Stimulated activated CD4-positive, alpha-beta T cell treated with anti-CD3 and anti-CD28 coated beads, Interleukin-12 subunit alpha, Interleukin-12 subunit beta, amount 100 ng/mL, for 4 hours (primary cell): ENCODE results near the gene NAA10.
"Not testable (repeated sequence)": the region's sequence is repeated elsewhere in the genome, so short reads cannot be mapped to it uniquely, and the experiment has no call there.

Experiments
- DNase-seq: peaks from one replicate; pipeline ENCODE4 v3.0.0-alpha.2; 2020

Gene NAA10

DNA sequence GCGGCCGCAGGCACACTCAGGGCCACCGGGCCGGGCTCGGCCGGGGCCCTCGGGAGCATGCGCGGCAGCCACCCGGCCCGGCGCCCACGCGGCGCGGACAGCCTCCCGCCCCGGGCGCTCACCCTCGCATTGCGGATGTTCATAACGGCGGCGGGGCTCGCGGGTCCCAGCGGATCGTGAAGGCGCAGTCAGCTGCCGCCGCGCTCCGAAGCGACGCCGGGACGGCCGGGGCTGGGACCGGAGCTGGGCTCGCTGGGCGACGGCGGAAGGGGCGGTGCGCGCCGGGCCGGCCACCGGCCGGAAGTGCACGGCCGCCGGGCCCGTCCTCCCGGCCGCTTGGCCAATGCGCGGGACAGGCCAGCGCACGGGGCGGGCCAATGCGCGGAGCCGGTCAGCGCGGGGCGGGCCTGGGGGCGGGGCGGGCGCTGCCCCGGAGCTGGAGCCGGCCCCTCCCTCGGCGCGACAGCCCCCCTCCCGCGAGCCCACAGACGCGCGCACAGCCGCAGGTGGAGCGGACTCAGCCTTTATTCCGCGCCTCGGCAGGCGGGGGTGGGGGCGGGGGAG is at the start of gene NAA10:
TSS of gene NAA10 (minus strand) at position 276 of the 564 bp plus-strand sequence. CDS start at position 143, 133 bp downstream.
- DNase-seq: peak; percentile 70

DNA sequence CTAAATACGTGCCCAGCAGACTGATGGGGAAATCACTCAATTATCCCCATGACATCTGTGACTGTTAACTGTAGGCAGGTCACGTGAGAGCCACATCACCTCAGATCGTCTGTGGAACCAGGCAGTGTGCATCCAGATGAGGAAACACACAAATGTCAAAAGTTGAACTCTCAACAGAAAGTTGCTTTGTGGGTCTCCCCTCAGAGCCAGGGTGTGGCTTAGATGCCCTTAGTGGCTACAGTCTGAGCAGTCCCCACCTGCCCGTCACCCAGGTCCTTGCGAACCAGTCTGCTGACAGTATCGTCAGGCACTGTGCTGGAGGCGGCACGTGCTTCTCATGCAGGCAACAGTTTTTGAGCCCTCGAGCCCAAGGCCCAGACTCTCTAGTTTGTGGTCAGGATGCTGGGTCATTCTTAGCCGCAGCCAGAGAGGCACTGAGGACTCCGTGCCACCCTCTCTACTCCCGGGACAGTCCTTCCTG is 48.5 kb upstream of the NAA10 start:
- no peak for DNase-seq

DNA sequence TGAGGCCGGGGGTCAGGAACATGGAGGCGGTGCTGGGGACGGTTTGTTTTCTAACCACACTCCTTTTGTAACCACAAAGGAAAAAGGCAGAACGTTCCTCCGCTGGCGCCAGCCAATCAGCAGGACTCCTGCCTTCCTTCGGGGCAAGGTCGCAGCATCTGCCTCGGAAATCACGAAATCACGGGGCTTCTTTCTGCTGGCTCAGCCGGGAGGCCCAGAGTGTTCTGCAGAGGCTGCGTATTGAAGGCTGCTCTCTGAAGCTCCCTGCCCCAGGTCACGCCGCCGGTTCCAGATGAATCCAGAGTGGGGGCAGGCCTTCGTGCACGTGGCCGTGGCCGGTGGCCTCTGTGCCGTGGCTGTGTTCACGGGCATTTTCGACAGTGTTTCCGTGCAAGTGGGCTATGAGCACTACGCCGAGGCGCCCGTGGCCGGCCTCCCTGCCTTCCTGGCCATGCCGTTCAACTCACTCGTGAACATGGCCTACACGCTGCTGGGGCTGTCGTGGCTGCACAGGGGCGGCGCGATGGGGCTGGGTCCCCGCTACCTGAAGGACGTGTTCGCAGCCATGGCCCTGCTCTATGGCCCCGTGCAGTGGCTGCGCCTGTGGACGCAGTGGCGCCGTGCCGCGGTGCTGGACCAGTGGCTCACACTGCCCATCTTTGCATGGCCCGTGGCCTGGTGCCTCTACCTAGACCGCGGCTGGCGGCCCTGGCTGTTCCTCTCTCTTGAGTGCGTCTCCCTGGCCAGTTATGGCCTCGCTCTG is 47.1 kb upstream of the NAA10 start:
- peak; percentile 38 for DNase-seq

DNA sequence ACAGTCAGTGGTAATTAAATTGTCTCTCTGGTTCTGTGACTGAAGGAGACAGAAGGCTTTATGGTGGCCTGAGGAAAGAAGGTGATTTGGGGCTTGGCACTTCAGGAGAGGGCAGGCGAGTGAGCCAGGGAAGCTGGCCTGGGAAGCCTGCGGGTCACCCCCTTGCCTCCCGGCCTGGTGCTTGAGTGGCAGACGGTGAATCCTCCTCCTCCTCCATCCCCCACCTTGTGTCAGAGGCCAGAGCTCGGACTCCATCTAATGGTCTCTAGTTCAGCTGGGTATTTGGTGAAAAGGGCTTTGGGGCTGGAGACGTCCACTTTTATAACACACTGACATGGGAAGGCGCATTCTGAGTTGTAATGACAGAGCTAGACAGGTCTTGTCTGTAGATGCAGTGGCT is 46.4 kb upstream of the NAA10 start:
- DNase-seq: no peak

DNA sequence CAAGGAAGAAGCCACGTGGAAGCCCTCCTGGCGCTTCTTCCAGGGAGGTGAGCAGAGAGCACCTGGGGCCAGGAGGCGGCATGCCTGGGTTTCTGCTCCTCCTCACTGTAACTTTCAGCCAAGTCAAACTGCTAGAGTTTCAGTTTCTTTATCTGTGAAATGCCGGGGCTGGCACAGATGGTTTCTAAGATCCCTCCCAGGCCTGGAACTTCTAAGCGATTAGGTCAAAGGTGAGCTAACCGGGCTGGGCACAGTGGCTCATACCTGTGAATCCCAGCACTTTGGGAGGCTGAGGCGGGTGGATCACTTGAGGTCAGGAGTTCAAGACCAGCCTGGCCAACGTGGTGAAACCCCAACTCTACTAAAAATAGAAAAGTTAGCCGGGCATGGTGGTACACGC is 45.6 kb upstream of the NAA10 start:
- not testable (repeated sequence) for DNase-seq

DNA sequence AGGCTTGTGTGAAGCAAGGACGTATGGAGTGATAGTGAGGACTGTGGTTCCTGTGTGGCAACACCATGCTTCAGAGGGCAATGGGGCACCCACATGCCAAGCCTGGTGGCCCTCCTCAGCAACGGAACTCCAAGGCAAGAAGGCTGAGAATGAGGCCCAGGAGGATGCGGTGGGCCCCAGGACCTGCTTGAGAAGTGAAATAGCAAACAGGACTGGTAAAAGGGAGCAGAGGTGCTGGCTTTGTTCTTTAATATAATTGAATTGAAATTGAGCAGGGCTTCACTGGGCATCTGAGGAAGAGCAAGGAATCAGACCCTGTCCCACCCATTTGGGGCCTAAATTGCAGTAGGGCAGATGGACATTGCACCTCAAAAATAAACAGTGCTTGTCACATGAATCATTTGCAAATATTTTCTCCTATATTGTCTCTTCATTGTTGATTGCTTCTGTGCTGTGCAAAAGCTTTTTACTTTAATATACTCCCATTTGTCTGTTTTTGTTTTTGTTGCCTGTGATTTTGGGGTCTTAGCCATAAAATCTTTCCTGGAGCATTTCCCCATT is 40.0 kb upstream of the NAA10 start:
- no peak for DNase-seq

DNA sequence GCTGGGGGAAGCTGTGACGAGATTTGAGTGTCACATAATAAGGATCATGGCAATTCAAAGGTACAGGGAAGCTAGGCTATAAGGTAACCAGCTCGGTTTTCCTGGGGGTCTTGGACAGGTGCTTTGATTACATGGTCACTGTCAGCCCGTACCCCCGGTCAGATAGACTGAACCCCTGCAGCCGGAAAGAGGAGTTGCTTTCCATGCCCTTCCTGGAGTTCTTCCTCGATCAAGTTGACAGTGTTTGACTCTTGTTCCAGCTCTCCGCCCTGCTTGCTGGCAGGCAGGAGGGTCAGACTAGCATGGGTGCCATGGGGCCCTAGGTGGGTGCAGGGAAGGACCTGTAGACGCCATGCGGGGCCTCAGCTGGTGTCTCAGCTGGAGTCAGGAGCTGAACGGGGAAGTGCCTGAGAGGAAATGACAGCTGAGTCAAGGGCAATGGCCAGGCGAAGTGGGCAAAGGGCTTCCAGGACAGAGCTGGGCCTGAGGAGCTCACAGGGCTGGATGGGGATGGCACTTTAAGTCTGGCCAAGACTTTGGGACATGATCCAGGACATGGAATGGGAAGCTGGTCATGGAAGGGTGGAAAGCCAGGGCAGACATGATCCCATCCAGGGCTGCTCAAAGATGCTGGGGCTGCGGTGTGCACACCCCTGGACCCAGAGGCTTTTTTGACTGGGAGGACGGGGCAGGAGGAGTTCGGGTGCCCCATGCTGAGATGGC is 39.3 kb upstream of the NAA10 start:
- no peak for DNase-seq

DNA sequence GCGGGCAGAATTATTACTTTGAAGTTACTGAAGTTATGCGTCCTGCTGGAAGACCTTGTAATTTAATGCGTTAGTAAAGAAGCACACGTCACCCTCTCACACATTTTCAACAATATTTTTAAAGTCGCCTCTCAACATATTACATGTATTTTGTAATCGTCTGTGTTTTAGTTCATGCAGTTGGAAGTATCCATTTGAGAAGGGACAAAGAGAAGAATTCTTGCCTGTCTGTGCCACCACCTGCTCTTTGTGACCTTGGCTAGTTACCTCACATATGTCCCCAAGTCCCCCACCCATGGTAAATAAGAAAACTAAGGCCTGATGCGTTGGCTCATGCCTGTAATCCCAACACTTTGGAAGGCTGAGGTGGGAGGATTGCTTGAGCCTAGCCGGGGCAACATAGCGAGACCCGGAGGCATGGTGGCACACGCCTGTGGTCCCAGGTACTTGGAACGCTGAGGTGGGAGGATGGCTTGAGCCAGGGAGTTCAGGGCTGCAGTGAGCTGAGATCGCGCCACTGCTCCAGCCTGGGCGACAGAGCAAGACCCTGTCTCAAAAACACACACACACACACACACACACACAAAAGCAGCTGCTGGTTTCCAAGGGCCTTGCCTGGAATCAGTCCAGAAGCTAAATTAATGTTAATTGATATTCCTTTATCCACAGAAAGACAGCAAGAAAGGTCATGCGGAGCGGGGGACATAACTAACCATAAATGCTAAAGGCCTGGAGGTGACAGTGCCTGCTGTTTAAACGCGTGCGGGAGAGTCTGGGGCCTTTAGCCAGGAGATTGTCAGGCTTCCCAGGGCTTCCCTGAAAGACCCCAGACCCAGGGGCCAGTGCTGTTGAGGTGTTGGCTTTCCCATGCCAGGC is 38.5 kb upstream of the NAA10 start:
- no peak for DNase-seq

DNA sequence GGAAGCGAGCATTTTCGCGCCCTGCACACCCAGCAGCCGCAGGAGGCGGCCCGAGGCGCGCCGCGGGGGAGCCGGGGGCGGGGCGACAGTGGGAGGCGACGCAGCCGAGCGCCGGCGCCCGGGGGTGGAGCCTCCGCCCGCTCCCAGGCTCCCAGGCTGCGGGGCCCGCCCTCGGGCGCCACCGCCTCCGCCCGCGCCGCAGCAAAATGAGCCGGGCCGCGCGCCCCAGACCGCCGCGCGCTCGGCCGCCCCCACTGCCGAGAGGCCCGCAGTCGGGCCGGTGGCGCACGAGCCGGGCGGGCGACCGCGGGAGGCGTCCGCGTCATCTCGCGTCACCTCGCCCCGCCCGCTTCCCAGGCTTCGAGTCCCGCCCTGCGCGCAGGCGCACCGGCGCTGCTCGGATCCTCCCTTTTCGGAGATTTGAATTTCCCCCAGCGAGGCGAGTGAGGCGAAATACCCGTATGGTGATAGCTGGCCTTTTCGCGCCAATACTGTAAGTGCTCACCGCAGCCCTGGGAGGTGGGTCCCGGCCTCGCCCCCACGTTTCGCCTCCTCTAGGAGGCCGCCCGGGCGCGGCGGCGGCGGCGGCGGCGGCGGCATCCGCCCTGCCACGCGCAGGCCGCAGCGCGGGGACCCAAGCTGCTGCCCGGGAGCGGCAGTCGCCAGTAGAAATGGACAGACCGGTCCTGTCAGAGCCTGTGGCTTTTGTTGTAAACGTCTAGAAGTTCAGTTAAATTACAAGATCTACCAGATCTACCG is 37.7 kb upstream of the NAA10 start, which contains the start of gene TMEM187:
TSS of gene TMEM187 (plus strand) at position 387 of the 759 bp plus-strand sequence. CDS start 9,309 bp downstream, outside the sequence.
- peak; percentile 81 for DNase-seq

DNA sequence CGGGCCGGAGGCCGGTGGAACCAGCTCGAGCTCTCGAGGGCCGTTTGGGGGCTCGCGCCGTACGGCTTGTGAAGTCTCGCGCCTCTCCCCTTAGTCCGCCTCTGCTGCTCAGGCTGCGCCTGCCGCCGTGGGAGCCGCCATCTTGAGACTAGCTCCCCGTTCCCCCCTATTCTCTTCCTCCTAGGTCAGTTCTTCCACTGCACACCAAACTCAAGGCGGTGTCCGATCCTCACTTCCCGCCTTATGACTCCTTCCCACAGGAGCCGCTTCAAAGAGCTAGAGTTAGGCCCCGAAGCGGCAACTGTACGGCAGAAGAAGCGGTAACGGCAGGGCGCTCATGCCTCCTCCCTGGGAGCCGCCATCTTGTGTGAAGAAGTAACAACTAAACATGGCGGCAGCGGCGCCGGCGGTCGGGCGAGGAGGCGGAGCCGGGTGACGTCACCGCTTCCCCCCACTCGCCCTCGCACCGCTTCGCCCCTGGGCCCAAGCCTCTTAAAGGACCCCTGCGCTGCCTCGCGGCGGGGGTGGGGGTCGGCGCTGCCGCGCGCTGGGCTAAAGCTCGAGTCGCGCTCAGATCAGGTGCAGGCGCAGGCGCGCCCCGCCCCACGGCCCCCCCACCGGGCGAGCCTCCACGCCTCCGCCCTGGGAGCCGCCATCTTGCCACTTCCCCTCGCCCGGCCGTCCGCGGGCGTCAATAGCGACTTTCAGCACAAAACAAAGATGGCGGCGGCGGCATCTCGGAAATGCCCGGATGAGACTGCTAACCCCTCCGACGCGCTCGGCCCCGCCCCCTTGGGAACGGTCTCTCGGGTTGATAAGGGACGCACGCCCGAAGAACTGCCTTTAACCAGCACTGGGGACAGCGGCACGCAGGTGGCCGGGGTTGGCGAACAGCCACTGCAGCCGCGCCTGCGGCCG is 36.9 kb upstream of the NAA10 start, which contains the start of gene HCFC1:
TSS of gene HCFC1 (minus strand) at position 369 of the 918 bp plus-strand sequence. CDS start 978 bp downstream, outside the sequence.
- peak; percentile 84 for DNase-seq

DNA sequence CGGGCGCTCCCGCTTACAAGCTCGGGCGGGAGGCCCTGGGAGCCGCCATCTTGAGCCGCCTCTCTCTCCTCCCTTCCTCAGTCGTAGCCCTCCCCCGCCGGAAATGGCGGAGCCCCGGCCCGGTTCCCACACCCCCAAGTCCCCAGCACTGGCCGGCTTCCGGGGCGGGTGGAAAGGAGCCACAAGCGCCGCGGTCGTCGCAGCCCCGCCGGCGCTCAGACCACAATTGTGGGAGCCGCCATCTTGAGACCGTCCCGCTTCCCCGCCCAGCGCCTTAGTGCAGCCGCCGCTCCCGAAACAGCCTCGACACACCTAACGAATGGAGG is 36.2 kb upstream of the NAA10 start:
- DNase-seq: peak; percentile 78

DNA sequence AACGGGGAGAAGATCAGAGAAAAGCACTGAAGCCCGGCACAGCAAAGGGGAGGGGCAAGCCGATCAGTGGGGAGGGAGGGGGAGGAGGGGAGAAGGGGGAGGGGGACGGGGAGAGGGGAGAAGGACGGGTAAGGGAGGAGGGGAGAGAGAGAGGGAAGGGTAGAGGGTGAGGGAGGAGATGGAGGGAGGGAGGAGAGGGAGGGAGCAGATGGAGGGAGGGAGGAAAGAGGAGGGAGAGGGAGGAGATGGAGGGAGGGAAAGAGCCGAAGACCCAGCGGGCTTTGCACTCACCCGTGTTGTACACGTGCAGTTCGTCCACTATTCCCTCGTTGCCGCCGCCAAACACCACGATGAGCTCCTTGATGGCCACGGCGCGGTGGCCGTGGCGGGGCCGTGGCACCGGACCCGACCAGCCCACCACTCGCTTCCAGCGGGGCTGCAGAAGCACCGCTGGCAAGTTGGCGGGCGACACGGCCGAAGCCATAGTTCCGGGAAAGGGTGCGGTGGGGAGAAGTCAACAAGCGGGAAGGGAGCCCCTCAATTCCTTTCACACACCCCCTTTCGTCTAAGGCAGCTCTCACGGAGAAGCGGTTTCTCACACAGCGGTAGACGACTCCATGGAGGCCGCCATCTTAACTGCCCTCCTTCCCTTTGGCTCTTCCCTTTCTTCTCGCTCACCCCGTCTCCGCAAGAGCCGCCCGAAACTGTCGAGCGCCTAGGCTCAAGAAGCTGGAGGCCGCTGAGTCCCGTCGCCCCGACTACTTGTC is 35.7 kb upstream of the NAA10 start:
- DNase-seq: no peak

DNA sequence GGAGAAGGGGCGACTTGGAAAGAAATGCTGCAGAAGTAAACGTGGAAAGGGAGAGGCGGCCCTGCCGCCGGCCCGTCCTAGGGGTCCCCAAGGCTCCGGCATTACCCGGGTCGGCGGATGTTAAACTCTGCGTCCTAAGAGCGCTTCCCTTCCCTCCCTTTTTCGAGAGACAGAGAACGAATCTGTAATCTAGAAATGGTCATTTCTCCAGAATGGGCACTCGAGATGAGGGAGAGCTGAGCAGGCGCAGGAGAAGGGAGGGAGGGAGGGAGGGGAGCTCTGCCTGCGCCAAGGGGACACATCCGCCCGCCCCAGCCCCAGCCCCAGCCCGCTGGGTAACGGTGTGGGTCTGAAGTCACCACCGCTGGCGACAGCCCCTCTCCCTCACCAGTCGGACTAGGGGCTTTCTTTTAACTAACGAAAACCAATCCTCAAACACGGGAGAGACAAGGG is 35.1 kb upstream of the NAA10 start:
- no peak for DNase-seq

DNA sequence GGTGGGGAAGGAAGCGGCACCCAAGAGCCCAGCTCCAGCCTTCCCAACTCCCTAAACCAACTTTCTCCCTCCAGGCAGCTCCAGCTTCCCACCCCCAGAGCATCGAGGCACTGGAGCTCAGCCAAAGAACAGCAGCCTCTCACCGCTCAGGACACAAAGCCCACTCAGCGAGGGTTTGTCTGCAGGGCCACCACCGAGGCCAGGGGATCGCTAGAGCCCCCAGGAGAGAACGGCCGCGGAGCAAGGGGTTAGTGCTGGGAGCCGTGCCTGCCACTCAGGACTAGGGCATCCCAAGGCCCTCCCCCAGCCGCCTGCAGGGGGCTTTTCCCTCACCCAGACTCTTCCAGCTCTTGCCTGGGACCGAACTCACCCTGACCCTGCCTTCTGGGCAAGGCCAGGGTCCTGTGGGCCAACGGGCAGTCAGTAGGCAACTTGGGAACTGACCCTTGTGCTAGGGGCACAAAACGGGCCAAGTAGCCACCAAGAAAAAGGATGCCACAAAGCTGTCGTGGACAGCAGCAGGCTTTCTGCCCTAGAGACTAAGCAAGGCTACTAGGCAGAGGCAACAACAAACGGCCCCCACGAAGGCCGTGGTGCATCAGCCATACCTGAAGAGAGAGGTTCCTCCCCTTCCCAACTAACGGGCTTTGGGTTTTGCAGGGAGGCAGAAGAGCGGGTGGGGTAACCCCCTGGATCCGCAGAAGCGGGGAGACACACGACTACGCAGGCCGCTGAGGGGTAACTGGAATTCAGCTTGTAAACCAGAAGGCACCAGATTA is 34.5 kb upstream of the NAA10 start:
- no peak for DNase-seq

DNA sequence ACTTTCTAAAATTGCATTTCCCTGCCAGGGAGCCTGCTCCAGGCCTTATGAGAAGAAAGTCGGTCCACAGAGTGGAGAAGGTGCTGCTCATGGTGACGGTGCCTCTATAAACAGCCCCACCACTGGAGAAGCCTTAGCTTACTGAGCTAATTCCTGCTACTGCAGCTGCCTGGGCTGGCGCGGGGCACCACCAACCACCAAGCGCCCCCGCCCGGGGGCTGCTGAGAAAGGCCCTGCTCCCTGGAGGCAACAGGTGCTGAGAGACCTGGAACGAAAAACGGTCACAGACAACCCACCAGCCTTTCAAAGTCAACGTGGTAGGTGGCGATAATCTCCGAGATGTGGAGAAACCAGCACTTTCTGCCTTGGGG is 33.9 kb upstream of the NAA10 start:
- DNase-seq: no peak

DNA sequence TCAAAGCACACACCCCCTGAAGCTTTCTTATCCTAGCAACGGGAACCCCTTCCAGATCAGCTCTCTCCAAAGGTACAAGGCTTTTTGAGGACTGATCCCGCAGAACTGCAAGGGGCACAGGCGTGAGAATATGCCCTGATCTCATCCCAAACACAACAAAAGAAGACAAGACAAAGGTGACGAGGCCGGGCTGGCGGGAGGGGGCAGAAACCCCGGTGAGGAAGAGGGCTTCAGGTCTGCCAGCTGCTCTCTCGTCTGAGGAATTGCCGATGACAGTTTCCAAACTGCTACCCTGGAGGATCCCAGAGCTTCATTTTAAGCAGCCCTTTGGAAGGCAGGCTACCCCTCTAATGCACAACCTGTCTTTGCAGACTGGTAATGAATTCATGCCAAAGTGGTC is 33.4 kb upstream of the NAA10 start:
- DNase-seq: no peak

DNA sequence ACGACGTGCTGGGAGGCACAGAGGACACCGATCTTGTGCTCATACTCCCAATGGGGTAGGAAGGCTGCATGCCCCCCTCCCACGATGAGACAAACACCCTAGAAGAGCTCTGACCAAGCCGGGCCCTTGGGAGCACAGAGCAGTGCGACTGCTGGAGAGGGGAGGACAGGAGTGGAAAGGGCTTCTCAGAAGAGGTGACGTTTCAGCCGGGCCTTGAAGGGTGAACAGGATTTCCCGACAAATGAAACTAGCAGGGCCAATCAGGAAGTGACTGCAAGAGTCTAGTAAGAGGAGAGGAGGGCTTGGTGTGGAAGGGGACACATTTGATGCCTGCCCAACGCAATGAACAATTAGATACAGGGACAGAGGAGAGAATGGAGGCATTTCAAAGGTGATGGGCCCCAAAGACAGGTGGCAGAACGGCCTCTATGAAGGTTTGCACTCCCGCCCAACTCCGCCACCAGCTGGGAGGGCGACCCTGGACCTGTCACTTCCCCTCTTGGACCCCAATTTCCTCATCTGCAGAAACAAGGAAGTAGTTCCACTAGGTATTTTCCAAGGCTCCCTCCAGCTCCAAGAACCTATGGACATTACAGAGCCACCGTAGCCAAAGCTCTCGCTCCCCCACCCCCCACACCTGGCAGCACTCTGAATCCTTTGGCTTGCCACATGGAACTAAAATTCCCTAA is 32.8 kb upstream of the NAA10 start:
- DNase-seq: no peak
